HG02610 (cell line): Measurements from ENCODE around the gene CES5A.
"Not testable (repeated sequence)": the region's sequence is repeated elsewhere in the genome, so short reads cannot be mapped to it uniquely, and the experiment has no call there.

ENCODE experiments used
- ATAC-seq: cut with Tn5 transposase; IDR thresholded peaks from one replicate; pipeline ENCODE4 v1.9.1; 2021; ENCODE audit warnings: mild to moderate bottlenecking, moderate library complexity; ENCODE audit not compliant: unreplicated experiment

CES5A gene

DNA sequence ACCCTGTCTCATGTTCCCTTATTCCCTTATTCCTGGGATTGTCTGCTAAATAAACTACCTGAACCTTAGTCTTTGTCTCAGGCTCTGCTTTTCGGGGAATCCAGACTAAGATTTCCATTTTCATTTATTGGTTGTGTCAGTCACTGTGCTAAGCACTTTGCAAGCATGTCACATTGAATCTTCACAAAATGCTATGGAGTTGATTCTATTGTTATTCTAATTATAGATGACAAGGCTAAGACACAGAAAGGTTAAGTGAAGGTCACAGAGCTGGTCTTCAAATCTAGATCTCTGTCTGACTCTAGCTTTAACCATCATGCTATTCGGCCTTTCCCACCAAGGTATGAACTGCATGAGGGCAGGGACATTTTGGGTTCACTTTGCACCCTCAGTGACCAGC lies 13.4 kb upstream of the CES5A start:
- no peak for ATAC-seq

DNA sequence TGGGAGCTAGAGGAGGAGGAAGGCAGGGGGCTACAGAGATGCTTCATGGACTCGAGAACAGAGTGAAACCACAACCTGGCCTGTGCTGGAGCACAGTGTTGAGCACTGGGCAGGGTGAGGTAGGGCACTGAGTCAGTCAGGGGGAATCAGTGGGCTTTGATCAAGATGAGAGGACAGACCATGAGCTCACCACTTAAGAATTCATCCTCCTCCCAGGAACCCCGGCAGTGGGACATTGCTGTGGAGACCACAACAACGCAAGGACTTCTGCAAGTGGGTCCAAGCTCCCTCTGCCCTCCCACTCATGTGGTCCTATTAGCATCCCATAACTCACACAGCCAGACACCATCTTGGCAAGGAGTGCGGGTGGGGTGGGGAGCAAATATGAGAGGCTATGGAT lies 1.7 kb upstream of the CES5A start:
- ATAC-seq, result no peak

DNA sequence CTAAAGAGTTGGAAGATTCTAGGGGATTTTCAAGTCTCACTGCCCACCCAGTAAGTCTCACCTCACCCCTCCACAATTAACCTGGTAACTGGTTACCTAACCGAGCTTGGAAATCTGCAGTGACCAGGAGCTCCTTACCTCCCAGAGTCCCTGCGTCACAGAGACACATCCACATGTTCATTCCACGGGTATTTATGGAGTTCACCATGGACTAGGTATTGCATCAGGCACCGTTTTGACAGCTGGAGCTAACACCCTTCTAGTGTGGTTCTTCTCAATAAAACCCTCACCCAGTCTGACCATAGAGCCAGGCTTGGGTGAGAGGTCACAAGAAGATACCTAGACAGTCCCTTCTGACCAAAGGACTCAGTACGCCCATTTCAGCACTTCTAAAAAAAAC lies 2.1 kb downstream of the CES5A start:
- ATAC-seq, result no peak

DNA sequence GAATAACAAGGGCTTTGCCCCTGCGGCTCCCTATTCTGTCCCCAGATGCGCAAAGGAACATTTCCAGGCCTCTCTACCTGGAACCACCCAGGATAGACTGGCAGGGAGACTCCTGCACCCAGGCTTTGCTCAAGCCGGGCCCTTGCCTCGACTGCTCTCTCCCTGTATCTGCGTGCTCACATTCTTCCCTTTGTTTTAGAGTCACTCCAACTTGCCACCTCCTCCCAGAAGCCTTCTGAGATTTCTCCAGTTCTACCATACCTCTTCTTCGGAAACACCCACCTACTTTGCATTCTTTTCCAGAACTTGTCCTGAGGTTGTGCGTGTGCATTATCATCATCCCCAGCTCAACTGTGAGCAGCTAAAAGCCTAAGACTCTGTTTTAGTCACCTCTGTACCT lies 3.0 kb downstream of the CES5A start:
- no peak for ATAC-seq

DNA sequence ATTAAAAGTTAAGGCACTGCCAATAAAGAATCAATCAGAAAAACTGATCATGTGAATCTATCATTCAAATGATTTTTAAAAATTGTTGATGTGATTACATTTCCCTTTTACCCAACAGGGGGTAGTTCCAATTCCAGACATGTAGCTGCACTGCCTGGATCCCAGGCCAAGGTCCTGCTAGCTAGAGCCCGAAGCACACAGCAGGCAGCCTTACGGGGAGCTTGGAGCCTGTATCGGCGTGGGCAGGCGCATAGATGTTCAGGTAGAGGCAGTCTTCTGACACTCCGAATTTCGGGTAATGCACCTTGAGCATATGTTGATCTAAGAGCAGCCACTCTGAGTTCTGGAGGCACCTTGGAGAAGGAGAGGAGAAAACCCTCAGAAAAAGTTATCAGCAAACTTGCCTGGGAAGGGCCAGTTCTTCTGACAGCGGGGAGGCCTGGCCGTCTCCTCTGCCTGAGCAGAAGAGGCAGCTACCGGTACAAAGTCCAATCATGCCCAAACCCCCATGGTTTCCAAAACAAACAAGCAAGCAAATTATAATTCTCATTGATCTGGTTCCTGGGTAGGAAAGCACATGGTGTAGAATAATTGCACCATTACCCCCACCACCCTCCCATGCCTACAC lies 3.6 kb downstream of the CES5A start:
- ATAC-seq, result no peak

DNA sequence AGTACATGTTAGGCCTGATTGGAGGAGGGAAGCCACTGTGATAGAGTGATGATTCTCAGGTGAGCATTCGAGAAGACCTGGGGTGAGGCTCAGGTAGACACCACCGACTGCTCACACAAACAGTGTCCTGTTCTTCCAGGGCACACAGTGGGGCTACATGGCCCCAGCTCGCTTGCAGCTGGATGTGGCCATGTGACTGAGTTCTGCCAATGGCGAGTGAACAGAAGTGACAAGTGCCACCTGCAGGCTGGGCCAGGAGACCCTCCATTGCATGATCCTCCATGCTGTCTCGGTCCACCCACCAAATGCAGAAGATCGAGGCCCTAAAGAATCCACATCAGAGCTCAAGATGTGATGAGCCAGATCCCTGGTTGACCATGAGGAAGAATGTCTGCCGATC lies 6.2 kb downstream of the CES5A start:
- ATAC-seq, result no peak

DNA sequence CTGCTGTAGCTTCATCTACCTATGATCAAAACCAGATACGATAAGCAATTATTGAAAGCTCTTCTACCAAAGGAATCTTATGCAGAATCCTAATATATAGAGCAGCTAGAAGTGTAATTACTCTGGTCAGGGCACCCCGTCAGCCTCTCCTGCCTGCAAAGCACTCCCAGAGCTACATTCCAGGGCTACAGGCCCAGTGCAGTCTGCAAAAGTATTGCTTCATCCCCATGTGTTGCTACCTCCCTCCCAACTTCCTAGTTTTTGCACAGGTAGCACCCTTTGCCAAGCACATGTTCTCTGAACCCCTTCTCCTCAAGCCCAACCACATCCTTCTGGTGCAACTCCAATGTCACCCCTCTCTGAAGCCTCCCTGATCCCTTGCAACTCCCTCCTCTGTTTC lies 7.0 kb downstream of the CES5A start:
- ATAC-seq, result no peak

DNA sequence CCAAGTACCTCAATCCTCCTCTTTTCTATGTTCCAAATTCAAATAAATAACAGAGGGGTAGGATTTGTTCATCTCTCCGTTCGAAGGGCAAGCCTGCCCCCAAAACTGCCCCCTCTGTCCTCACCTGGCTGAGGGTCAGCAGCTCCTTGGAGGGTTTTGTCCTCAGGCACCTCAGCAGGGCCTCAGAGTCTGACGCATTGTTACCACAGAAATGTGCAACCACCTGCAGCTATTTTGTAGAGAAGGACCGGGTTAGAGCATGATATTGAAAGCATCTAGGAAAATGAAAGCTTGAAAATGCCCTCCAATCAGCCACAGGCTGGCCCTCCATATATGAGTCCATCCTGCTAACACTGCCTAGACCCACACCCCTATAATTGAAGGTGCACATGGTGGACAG lies 13.9 kb downstream of the CES5A start:
- ATAC-seq, result no peak

DNA sequence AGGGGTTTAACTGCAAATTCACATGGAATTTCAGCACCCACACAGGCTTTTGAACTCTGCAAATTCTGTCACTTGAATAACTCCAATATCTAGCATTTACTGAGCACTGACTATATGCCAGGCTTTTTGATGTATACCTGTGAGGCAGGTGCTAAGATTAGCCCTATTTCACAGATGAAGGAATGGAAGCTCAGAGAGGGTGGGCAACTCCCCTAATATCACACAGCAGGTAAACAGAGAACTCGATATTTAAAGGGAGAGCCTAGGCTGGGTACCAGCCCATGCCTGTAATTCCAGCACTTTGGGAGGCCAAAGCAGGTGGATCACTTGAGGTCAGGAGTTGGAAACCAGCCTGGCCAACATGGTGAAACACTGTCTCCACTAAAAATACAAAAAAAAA lies 17.5 kb downstream of the CES5A start:
- ATAC-seq, result not testable (repeated sequence)

DNA sequence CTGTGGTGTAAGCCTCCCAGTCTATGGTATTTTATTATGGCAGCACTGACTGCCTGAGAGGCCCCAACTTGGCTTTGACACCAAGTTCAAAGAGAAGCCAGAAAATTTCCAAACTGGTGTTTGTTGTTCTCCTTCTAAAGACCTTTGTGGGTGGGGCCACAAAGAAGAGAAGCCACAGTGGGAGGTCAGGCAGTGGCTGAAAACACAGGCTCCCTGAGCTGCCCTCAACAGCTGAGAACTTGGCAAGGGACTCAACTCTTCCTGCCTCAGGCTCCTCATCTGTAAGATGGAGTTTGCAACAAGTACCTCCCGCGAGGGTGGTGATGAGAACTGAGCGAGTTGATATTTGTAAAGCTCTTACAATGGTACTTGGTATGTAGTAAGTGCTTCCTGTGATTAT lies 18.2 kb downstream of the CES5A start:
- no peak for ATAC-seq

DNA sequence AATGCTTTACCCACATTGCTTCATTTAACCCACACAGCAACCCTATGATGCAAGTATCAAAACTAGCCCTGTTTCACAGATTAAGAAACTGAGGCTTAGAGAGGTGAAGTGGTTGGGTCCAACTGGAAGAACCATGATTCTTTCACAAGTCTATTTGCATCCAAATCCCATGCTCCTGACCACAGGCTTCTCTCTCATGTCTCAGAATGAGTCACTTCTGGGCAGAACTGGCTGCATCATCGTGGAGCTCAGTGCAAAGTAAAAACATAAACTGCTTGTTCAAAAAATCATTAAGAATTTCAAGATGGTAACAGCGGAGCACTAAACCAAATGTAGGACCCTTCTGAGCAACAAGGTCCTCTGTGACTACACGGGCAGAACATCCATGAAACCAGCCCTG lies 22.1 kb downstream of the CES5A start:
- no peak for ATAC-seq

DNA sequence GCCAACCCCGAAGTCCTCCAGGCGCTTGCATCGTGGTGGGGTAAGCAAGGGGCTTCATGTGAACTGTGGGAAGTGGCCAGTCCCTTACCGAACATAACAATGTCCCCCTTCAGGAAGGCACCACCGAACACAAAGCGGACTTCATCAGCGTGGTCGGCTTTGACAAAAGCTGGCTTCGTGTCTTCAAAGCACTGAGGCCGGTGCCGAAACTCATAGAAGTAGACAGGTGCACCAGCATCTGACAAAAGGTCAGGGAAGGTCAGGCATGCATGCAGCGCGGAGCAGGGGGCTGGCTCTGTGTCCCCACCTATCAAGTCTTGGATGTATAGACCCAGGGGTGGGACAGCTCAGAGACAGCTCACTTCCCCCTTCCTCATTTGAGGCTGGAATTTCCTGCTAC lies 25.6 kb downstream of the CES5A start:
- ATAC-seq, result no peak

DNA sequence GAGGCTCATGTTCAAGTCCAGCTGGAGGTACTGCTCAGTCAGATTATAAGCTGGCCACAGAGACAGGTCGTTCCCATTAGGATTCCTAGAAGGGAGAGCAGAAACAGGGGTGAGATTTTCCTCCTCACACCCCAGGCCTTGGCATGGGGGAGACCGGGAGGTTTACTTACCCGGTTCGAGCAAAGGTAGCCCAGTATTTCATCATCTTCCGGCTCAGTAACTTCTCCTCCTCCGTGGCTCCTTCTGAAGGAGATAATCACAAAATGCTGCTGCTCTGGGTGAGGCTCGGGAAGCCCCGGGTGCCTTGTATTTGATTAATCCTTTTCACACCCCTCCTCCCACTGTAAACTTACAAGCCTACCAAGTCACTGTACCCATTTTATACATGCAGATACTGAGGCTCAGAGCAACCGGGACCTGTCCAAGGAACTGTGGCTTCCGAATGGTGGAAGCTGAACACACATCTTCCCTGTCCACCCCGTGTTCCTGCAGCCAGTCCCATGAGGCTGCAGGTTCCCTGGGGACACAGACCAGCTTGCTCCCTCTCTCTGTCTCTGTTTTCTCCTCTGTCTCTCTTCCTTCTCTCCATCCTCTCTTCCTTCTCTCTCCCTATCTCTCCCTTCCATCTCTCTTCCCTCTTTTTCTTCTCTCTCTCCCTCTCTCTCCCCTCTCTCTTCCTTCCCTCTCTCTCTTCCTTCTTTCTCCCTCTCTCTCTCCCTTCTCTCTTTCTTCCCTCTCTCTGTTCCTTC lies 28.4 kb downstream of the CES5A start:
- ATAC-seq, result no peak

DNA sequence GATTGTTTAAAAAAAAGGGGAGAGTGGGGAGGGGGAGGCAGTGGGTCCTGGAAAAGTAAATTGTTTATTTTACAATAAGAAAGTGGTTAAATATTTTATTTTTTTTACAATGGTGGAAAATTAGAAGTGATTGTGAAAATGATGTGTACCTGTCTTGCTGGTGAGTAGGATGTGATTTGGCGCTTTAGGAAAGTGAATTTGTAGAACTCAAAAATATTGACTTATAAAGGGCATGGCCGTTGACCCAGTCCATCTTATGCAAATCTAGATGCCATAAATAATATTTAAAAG lies 32.1 kb downstream of the CES5A start:
- no peak for ATAC-seq

DNA sequence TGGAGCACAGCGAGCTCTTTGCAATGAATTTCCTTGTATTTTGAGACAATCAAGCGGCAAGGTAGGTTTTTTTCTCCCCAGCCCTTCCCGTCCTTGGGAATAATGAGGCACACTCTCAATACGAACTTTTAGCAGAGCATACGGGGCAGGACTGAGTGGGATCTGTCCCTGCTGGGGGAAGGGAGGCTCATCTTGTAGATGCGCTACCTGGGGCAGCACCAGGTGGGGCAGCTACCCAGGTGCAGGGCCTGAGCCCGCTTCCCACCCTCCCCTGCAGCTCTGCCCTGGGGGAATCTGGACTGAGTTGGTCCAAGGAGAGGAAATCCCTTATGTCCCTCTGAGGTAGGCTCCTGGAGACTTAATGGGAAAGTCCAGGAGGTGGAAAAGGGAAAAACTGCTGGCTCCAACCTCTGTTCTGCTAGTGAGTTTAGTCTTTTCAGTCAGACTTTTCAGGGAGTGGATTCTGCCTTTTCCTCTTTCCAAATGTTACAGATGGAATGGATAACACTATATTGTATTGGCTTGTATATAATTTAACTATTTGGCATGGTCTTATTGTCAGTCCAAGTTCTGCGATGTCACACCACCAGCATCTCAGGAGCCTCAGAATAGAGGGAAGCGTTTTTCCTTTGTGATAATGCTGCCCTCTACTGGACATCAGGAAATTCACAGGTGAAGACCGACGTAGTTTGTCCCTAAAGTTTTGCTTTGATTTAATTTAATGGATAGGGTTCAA lies 32.6 kb downstream of the CES5A start:
- no peak for ATAC-seq

DNA sequence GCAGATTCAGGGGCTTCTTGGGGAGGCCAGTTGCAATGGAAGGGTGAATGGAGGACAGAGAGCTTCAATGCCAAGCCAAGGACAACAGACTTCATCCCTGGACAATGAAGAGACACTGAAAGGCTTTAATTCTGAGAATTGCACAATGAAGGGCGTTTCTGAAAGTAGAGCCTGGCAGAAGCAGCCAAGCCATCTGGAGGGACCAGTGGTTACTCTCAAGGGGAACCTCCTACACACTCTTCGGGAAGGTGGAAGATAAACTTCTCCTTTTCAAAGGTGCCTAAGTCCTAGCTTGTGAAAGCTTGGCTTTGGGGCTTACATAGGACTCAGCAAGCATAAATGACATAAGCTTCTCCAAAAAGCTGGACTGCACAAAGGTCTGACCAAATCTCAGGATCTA lies 36.1 kb downstream of the CES5A start:
- no peak for ATAC-seq

DNA sequence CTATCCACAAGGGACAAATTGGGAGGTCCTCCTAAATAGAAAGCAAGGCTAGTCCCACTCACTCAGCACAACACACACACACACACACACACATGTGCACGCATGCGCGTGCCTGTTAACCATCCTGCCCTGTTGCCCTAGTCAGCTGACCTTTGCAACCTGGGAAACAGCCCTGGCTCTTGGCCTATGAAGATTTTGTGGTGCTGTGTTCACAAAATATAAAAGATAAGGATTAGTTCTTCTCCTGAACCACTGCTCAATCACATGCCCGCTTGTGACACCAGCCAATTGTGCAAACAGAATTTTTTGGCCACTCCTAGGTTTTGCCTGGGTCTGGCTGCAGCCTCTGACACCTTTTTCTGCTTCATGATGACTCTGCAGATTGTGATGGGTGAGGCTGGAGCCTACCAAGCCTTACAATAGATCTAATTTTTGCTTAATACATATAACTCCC lies 39.0 kb downstream of the CES5A start:
- ATAC-seq, result no peak

DNA sequence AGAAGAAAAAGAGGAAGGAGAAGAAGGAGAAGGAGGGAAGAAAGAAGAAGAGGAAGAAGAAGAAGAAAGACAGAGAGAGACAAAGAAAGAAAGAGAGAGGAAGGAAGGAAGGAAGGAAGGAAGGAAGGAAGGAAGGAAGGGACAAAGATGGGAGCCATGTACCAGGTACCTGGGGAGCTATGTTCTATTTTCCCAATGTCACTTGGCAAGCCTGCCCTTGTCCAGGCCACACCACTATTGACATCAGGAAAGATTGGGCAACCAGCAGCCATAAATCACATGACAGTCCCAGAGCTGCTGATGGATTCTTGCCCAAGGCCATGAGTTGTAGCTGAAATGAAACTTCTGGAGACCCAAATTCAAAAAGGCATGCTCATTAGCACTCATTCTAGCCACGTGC lies 39.6 kb downstream of the CES5A start:
- no peak for ATAC-seq

DNA sequence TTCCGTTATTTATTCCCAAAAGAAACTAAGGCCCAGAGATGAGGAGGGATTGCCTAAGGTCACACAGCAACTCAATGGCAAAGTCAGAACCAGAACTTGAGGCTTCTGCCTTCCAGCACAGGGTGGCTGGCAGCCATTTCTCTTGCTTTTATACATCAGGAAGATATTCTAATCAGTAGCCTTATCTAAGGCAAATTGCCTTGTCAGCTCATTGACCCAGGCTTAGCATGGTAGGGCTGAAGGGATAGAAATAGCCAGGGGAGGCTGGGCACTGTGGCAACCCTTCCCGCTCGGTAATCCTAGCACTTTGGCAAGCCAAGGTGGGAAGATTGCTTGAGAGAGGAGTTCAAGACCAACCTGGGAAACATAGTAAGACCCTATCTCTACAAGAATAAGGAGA lies 40.0 kb downstream of the CES5A start:
- not testable (repeated sequence) for ATAC-seq

DNA sequence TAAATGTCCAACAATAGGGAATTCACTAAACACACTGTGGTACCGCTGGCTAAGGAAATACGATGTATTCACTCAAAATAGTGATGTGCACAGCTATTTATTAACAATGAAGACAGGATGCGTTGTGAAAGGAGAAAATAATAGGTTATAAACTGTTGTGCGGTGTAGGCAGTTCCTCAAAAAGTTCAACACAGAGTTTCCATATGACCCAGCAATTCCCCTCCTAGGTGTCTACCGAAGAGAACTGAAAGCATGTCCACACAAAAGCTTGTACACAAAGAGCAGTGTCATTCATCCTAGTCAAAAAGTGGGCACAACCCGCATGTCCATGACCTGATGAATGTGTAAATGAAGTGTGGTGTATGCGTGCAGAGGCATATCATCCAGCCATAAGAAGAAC lies 41.1 kb downstream of the CES5A start:
- no peak for ATAC-seq

DNA sequence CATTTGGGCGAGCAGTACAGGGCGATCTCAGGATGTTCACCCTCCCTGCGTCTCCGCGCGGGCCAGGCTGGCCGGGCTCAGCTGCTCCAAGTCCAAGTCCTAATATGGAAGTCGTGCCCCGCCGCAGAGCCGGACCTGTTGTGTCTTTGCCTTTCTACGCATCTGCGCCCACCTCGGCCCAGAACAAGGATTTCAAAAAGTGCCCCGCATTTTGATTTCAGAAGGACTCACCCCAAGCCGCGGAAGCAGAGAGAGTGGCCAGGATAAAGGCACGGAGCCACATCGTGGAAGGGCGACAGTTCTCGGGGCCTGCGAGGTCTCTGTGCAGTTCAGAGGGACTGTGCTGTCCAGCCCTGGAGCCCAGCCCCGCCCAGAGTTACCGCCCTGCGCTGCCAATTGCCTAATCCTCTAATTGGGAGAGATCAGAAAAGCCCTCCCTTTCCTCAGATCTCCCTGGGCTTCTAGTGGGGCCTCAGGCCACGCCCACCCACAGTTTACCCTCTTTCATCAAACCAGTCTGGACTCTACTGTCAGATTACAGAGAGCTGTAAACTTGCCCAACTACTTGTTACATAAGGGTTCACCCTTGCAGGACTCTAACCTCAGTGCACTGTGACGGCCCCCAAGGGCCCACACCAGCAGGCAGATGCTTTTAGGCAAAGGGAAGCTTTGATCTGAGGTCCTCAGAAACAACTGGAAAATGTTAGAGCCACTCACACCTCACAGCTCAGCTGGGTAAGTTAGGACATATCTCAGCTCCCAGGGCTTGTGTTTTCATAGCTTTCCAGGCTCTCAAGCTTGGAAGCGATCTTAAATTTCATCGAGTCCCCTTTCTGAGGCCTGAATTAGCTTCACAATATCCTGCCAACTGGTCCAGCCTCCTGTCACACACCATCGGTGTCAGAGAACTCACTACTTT lies 42.1 kb downstream of the CES5A start, which contains the start of gene CES1:
CES1 (minus strand) TSS at position 324 of the 919 bp plus-strand sequence; CDS start at position 283, 41 bp downstream.
- ATAC-seq, result no peak
